Vein endothelial cell (primary cell): Measurements from ENCODE around the gene PELI1. TPM values are rescaled to one million over a fixed set of nuclear protein-coding genes. Genes with fewer than 3 reads are reported as not detected.

Source experiments
- total RNA-seq: library from RNA; depleted of rRNA; stranded (reverse); fragments of >200 nt; gene quantifications from 2 replicates; pipeline ENCODE4 v1.2.3, GENCODE V29; 2012

The PELI1 gene
- total RNA-seq, result 46.1 and 48.0 TPM in 2 replicates

GRCh38 chr2:64144057-64145013, at the start of gene PELI1:
PELI1 (minus strand) TSS chr2:64144420; CDS start chr2:64108310, 36,110 bp downstream.

Other genes with a start within 250 kb of the PELI1 start
- 15.7 and 17.1 TPM in 2 replicates for gene VPS54, start 125.0 kb downstream of the PELI1 start, total RNA-seq